HG03066 (cell line): Measurements from ENCODE around the gene MSMP.
A peak's percentile ranks its signal among the peaks of the same experiment; 100 is the strongest.

Experiments
- ATAC-seq: cut with Tn5 transposase; IDR thresholded peaks from one replicate; pipeline ENCODE4 v1.9.1; 2021; ENCODE audit warnings: low read depth; ENCODE audit not compliant: unreplicated experiment

MSMP gene

GRCh38 chr9:35771943-35772342 is 17.9 kb upstream of the MSMP start:
- no peak for ATAC-seq

GRCh38 chr9:35771534-35771933 is 17.5 kb upstream of the MSMP start:
- ATAC-seq = no peak

GRCh38 chr9:35771075-35771433 is 17.0 kb upstream of the MSMP start:
- ATAC-seq = no peak

- ATAC-seq = no peak
Measured at GRCh38 chr9:35769763-35770162, 15.7 kb upstream of the MSMP start.

- ATAC-seq = no peak
Measured at GRCh38 chr9:35767458-35767857, 13.4 kb upstream of the MSMP start.

DNA sequence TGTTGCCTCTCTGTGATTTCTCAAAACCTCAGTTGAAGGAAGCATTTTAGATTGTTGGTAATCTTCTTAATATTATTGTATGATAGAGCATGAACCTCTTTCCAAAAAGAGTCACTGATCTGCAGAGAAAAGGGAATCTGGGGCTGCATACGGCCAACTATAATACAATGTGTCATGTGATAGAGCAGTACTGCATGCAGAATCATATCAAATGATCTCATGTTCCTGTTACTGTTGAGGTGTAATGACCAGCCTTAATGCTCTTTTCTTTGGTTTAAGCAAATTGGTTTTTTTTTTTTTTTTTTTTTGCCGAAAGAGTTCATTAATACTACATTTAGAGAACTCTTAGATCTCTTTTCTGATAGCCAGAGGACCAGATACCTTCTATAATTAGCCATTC is 12.9 kb upstream of the MSMP start:
- no peak for ATAC-seq

DNA sequence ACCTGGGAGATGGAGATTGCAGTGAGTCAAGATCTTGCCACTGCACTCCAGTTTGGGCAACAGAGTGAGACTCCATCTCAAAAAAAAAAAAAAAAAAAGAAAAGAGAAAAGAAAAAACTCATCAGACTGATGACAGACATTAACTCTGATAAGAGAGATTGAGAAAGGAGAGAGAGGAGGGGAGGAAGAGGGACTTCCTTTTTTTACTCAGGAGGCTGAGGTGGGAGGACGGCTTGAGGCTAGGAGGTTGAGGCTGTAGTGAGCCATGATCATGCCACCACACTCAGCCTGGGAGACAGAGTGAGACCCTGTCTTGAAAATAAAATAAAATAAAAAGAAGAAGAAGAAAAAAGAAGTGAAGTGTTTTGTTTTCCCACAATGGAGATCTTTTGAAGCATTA is 9.7 kb upstream of the MSMP start:
- no peak for ATAC-seq

DNA sequence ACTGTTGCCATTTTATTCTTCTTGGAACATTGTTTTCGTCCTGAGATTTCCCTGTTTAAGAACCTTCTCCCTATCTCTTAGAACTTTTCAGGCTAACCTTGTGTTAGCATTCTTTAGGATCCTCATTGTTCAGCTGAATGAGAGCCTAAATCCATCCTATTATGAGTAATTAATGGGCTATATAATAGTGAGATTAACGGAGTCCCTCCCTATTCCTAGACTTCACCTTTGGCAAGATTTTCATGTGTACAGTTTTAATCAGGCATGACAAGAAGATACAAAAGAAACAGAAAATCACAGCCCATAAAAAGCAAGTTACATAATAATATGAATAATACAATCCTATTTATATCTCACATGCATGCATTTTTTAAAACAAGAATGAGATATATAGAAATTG is 9.1 kb upstream of the MSMP start:
- ATAC-seq = no peak

- no peak for ATAC-seq
Measured at GRCh38 chr9:35760651-35761050, 6.6 kb upstream of the MSMP start.

GRCh38 chr9:35759795-35760194 is 5.7 kb upstream of the MSMP start:
- ATAC-seq = no peak

DNA sequence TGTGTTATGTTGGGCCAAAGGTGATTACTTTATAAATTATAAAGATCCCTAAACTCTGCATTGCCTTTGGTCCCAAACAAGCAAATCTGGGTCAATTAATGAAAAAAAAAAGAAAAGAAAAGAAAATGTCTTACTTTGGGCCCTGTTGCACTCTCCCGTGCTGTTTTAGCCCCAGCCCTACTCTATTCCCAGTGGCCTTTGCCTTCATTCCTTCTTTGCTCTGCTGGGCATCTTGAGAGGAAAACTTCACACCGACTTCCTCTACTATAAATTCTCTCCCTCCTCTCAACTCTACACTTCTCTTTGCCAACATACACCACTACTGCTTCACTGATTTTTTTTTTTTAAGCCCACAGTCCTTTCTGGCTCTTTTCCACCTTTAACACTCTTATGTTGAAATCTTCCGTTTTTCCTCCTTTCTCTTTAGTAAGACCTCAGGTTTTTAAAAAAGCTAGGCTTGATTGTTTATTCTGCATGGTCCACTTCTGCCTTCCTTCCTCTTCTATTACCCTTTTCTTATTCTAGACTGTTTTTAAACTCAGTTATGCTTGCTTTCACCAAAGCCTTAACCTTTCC is 4.5 kb upstream of the MSMP start:
- ATAC-seq = no peak

DNA sequence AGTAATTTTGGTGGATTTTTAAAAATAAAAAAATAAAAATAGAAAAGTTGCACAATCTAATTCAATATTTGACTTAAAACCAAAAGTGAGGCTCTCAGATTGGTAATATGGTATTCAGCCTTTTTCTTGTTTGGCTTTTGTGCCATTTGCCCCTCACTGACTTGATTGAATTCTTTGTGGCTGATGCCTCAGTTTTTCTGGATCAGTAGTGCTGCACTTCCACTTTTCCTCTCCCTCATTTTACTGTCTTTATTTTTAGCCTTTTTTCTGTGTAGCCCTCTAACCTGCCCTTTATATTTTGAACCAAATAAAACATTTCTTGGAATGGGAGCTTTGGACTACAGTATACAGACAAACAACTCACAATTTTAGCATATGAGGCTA is 3.8 kb upstream of the MSMP start:
- ATAC-seq = no peak

DNA sequence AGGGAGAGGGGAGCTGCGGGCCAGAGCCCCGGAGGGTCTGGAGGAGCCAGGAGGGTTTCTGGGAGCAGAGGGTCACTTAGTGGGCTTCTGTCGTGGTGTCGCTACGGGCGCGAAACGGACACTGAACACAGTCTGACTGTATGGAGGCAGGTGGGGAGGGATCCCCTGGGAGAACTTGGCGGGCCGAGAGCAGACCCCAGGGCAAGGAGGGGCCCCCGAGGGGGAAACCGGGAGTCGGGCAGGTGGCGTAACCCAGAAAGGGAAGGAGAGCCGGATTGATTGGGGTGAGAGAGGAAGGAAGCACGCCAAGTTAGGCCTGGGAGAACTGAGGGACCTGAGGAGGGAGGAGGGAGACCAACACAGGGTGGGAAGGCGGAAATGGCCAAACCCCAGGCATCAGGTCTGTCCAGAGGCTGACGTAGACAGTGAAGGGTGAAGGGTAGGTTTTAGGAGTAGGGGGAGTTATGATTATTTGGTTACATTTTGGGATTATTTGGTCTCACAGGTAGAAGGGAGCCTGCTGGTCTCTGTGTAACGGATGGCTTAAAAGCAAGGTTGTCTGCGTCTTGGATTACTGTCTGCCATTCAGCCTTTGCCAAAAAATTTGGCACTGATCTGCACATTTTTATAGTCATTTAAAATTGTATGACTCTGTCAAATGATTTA is 3.3 kb upstream of the MSMP start:
- ATAC-seq = peak; percentile 65

DNA sequence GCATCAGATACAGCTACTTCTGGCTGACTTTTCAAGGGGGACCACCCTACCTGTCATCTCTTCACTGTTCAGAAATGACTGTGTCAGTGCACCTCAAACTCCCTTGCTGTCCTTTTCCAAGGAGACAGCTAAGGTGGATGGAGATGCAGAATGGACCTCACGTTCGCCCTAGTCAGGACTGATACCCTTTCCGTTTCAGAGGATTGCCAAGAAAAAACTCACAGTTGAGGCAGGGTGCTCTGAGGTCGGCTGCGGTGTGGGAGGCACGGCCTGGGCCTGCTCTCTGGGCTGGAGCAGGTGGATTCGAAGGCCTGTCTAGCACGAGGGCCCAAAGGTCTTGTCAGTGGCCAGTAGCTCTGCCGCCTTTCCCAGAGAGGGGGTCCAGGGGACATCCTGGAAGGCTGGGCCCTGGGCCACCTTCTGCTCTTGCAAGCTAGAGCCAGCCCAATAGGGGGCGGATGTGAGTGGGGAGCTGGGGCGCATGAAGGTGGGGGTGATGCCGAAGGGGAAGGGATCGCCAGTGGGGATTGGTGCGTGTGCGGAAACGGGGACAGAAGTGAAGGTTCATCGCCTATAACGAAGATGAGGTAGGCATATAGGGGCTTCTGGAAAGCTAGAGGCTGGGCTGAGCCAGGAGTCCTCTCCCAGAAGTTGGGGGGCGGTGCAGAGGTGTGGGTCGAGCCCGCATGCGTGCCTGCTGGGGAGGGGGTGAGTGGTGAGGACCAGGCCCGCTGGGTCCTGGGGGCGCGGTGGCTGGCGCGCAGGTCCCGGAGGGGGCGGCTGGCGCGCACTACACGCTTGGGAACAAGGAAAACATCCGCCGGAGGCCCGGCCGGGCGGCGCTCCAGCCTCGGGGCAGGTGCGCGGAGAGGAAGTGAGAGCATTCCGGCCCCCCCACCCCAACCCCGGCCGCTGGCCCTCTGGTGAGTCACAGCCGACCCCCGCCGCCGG is 2.5 kb upstream of the MSMP start:
- peak; percentile 57 for ATAC-seq

GRCh38 chr9:35755071-35755470 is 995 bp upstream of the MSMP start:
- no peak for ATAC-seq

DNA sequence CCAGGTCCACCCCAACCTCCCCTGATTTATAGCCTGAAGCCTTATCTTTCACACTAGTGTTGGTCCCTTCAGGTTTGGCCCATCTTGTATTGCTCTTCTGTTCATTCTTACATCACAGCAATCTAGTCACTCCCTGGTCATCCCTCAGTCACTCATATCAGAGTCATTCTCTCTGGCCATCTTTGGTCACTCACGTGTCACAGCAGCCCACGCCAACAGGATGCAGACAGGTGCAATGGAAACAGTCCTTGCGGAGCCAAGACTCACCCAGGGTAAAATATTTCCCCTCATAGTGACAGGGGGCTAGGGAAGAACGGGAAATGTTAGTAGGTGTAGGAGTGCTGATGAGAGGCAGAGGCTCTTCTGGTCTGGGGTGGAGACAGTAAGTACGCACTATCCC is 610 bp downstream of the MSMP start:
- no peak for ATAC-seq

GRCh38 chr9:35750256-35750531 is 3.9 kb downstream of the MSMP start:
- no peak for ATAC-seq

DNA sequence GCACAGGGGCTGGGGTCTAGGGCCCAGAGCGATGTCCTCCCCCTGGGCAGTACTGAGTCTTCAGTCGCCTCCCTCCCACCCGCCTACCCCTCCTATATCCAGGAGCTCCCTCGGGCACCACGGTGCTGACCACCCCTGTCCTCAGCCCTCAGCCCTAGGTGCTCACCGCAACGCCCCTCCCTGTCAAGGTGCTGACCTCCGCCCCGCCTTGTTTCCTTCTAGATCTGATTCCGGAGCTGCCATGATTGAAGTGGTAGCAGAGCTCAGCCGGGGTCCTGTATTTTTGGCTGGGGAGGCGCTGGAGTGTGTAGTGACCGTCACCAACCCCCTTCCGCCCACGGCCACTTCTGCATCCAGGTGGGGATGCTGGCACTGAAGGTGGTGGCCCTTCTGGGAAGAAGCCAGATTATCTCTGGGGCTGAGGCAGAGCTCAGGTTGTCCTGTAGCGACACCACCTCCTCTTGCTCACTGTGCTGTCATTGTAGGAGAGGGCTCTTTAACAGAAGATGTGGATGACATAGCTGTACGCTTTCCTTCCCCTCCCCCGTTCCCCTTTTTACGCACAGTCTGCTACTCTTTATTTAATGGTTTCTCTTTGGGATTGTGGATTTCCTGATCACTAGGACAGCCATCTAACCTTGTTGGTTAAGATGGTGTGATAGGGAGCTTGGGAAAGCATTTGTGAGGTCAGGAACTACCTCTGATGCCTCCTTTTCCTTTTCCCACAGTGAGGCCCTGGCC is 4.4 kb downstream of the MSMP start:
- peak; percentile 49 for ATAC-seq

GRCh38 chr9:35748858-35749514 is 5.1 kb downstream of the MSMP start, which contains the start of the genes GBA2 and RGP1:
TSS of gene GBA2 (minus strand) at chr9:35749228. CDS start at chr9:35748704, 524 bp downstream.
TSS of gene RGP1 (plus strand) at chr9:35749287. CDS start at chr9:35749756, 469 bp downstream.
- peak; percentile 66 for ATAC-seq

- no peak for ATAC-seq
Measured at GRCh38 chr9:35748242-35748857, 5.7 kb downstream of the MSMP start.
